ENCODE results near the gene H1-8. TPM values are rescaled to one million over a fixed set of nuclear protein-coding genes. Genes with fewer than 3 reads are reported as not detected.

Gene H1-8
- total RNA-seq, 1 experiment from 2014 or later, result not detected

GRCh38 chr3:129596194-129597086 lies 53.5 kb downstream of the H1-8 start:
- DNase-seq (ENCODE audit: low read depth), result no peak
- in situ Hi-C loops (cut with HindIII; ENCODE audit: low pct_unique_long_range_greater_than_20kb, low sequenced_read_pairs), result no loop called here

GRCh38 chr3:129597087-129597999 lies 54.4 kb downstream of the H1-8 start:
- in situ Hi-C loops (cut with HindIII; ENCODE audit: low pct_unique_long_range_greater_than_20kb, low sequenced_read_pairs), result no loop called here
- no peak for DNase-seq (ENCODE audit: low read depth)

DNA sequence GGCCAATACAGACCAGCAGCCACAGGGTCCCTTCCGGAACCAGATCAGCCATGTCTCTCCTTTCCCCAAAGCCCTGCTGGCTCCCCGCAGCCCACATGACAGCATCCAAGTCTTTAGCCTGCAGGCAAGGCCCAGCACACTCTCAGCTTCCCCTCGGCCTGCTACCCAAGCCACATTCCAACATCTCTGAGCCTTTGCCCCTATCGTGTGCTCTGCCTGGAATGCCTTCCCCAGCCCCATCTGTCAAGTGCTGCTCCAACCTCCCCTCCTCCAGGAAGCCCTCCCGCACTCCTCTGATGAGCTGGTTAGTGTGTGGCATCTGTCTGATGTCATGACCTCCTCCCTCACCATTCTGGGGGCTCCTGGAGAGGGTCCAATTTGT lies 55.0 kb downstream of the H1-8 start:
- DNase-seq (ENCODE audit: low read depth), result no peak
- in situ Hi-C loops (cut with HindIII; ENCODE audit: low pct_unique_long_range_greater_than_20kb, low sequenced_read_pairs), result no loop called here

DNA sequence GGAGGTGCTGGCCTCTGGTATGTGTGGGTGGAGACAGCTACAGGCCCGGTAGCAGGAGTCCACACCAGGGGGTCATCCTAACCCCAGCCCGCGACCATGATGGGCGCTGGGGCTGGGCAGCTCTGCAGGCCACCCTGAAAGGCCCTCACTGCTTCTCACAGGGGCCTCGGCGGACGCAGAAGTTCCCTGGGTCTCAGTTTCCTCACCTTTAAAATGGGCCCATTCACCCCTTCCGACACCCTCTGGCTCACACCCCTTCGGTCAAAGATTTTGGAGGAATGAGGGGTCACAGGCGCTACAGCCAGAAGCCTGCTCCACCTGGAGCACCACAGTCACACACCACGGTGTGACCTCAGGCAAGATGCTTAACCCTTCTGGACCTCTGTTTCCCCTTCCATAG lies 55.5 kb downstream of the H1-8 start:
- DNase-seq (ENCODE audit: low read depth), result no peak
- in situ Hi-C loops (cut with HindIII; ENCODE audit: low pct_unique_long_range_greater_than_20kb, low sequenced_read_pairs), result no loop called here

DNA sequence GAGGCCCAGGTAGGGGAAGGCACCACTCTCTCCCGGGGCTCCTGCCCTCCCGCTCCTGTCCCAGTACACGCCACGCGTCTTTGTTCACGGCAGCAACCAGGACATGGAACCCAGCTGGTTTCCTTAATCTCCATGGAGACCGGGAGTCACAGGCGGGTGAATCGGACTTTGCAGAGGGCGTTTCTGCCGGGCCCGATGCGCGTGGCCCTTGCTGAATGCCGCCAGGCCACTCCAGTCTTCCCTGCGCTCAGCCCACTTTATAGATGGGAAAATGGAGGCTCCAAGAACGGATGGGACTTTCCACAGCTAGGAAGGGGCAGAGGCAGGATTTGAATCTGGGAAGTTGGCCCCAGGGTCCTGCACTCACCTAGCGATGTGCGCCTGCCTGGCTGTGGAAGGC lies 56.1 kb downstream of the H1-8 start:
- no peak for DNase-seq (ENCODE audit: low read depth)

DNA sequence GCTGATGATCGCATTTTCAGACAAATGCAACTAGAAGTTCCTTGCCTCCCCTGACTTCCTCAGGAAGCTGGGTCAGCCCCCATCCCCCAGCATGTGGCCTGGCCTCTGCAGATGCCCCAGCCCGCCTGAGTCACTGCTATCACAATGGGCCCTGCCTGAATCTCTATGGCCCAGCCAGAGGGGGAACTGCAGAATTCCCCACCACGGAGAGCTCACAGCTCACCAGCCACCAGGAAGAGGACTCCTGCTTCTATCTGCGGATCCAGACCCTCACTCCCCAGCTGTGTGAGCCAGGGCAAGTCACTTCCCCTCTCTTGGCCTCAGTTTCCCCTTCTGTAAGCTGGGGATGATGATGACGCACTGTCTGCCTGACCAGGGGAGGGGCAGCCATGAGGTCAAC lies 56.6 kb downstream of the H1-8 start:
- peak; percentile 26 for DNase-seq (ENCODE audit: low read depth)
- in situ Hi-C loops (cut with HindIII; ENCODE audit: low pct_unique_long_range_greater_than_20kb, low sequenced_read_pairs), result no loop called here

More for the DNA sequence above, 56.1 kb downstream of the H1-8 start:
- in situ Hi-C loops (cut with HindIII; ENCODE audit: low pct_unique_long_range_greater_than_20kb, low sequenced_read_pairs), result no loop called here

DNA sequence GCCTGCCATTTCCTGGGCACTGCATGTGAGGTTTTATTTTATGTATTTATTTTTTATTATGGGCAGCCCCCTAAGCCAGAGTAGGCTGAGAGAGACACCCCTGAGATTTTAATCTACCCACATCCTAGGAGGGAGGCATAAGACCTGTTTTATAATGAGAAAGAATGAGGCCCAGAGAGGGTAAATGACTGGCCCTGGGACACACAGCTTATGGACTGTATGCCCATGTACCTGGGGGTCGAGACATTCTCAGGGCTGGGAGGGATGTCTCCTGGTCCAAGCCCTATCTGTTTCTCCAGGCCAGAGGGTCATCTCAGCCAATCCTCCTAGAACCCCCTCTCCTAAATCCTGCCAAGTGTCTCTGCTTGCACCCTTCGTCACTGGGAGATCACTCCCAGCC lies 57.4 kb downstream of the H1-8 start:
- in situ Hi-C loops (cut with HindIII; ENCODE audit: low pct_unique_long_range_greater_than_20kb, low sequenced_read_pairs), result no loop called here

More for the DNA sequence above, 57.4 kb downstream of the H1-8 start:
- DNase-seq (ENCODE audit: low read depth), result no peak

Other genes starting within 250 kb of the H1-8 start
- not detected in 2 replicates for gene EFCAB12, start 114.5 kb upstream of the H1-8 start, total RNA-seq (2014; rRNA removed; shearing (Covaris generic); ENCODE audit: low replicate concordance)
- 8.9 and 13.6 TPM in 2 replicates for gene MBD4, start 103.2 kb upstream of the H1-8 start, total RNA-seq (2014; rRNA removed; shearing (Covaris generic); ENCODE audit: low replicate concordance)
- 23.4 and 24.8 TPM in 2 replicates for gene IFT122, start 103.0 kb upstream of the H1-8 start, total RNA-seq (2014; rRNA removed; shearing (Covaris generic); ENCODE audit: low replicate concordance)
- gene RHO, start 14.5 kb upstream of the H1-8 start, total RNA-seq (2014; rRNA removed; shearing (Covaris generic); ENCODE audit: low replicate concordance), result not detected in 2 replicates
- 29.0 and 74.1 TPM in 2 replicates for gene PLXND1, start 63.5 kb downstream of the H1-8 start, total RNA-seq (2014; rRNA removed; shearing (Covaris generic); ENCODE audit: low replicate concordance)